ENCODE data around the gene SRP72.

DNA sequence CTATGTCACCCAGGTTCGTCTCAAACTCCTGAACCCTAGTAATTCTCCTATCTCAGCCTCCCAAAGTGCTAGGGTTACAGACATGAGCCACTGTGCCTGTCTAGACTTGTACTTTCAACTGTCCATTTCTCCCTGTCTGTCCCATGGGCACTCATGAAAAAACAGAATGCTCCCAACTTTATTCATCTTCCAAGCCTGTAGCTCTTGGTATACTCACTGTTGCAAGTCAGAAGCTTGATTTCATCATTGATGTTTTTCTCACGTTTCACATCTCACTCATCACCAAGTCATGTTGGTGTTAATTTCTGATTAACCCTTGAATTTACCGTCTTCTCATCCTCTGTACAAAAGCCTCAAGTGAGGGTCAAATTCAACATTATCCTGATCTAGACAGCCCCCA is 7.3 kb upstream of the SRP72 start:
- TF ChIP-seq, protein P1, sequence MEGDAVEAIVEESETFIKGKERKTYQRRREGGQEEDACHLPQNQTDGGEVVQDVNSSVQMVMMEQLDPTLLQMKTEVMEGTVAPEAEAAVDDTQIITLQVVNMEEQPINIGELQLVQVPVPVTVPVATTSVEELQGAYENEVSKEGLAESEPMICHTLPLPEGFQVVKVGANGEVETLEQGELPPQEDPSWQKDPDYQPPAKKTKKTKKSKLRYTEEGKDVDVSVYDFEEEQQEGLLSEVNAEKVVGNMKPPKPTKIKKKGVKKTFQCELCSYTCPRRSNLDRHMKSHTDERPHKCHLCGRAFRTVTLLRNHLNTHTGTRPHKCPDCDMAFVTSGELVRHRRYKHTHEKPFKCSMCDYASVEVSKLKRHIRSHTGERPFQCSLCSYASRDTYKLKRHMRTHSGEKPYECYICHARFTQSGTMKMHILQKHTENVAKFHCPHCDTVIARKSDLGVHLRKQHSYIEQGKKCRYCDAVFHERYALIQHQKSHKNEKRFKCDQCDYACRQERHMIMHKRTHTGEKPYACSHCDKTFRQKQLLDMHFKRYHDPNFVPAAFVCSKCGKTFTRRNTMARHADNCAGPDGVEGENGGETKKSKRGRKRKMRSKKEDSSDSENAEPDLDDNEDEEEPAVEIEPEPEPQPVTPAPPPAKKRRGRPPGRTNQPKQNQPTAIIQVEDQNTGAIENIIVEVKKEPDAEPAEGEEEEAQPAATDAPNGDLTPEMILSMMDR (conservative IDR thresholded peaks at IDR 0.05): no peak
- no peak for TF ChIP-seq ZFX (IDR thresholded peaks at IDR 0.05)
